Hepatic stellate cell (primary cell): ENCODE data around the gene MOB3A.

ENCODE experiments used
- DNase-seq: peaks from one replicate; pipeline ENCODE4 v3.0.0; 2011; ENCODE audit warnings: low spot score

MOB3A gene

DNA sequence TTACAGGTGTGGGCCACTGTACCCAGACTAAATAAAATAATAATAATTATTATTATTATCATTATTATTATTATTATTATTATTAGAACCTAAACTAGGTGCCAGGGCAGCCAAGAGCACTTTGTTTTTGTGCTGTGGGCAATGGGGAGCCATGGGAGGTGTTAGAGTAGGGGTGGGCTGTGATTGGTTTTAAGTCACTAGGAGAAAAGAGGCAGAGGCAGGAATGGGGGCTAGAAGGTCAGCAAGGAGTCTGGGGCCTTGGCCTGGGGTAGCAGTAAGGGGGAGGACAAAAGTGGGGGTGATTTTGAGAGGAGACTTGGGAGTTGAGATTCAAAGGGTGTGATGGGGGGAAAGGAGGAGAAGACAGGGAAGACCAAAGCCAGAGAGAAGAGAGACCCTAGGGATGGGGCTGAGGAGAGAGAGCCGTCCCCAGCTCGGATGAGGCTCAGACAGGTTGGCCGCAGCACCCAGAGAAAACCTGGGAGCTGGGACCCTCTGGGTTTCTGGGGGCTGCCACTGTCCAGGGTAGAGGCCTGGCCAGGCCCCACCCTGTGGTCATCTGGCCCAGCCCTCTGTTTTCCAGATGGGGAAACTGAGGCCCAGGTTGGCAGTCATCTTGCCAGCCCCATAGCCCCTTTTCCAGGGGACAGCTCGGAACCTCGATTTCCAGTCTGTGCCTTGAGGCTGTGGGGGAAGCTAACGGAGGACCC lies 62.9 kb downstream of the MOB3A start:
- DNase-seq: no peak

DNA sequence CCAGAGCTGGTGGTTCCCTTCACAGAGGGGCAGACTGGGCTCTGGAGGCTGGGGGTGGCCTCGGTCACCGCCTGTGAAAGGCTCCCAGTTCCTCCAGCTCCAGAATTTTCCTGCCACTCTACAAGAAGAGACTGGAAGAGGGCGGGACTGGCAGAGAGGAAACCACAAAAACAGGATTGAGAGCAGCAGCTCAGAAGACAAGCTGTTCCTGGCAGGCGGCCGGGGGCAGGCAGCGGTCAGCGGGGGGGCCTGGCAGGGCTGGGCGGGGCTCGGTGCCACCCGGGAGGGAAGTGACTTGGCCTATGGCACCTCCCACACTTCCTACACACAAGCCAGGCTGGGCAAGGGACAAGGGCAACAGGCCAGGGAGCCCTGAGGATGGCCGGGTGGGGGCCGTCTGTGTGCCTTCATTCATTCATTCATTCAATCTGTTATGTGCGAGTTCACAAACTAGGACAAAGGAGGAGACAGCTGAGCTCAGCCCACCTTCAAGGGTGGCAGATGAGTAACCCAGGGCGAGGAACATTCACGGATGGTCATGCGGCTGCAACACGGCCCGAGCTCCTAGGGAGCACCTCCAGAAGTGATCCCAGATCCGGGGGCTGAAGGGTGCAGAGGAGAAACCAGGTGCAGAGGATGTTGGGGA lies 63.7 kb downstream of the MOB3A start:
- peak; percentile 90 for DNase-seq

DNA sequence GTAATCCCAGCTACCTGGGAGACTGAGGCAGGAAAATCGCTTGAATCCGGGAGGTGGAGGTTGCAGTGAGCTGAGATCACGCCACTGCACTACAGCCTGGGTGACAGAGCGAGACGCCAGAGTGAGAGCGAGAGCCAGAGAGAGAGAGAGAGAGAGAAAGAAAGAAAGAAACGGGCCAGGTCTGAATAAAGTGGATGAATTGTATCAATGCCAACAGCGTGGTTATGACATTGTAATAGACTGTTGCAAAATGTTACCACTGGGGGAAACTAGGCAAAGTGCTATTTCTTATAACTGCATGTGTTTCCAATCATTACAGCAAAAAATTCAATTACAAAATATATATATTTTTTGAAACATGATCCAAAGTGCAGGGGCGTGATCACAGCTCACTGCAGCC lies 68.8 kb downstream of the MOB3A start:
- DNase-seq: no peak

DNA sequence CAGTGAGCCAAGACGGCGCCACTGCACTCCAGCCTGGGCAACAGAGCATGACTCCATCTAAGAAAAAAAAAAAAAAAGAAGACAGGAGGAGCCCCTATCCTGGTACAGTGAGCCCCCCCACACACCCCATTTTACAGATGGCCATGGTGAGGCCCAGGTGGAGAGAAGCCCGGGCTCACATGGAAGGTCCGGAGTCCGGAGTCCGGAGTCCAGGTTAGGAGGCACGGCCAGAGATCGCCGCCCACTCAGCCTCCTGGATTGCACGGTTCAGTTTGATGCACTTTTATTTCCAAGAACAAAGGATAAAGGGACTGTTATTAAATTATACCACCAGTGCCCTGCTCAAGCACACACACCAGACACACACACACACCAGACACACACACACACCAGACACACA lies 69.4 kb downstream of the MOB3A start:
- DNase-seq: no peak

DNA sequence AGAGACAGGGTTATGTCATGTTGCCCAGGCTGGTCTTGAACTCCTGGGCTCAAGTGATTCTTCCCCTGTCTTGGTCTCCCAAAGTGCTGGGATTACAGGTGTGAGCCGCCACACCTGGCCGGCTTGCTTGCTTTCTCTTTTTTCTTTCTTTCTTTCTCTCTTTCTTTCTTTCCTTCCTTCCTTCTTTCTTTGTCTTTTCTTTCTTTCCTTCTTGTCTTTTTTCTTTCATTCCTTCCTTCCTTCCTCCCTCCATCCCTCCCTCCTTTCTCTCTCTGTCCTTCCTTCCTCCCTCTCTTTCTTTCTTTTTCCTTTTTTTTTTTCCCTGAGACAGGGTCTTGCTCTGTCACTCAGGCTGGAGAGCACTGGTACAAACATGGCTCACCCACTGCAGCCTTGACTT lies 73.8 kb downstream of the MOB3A start:
- DNase-seq: no peak

DNA sequence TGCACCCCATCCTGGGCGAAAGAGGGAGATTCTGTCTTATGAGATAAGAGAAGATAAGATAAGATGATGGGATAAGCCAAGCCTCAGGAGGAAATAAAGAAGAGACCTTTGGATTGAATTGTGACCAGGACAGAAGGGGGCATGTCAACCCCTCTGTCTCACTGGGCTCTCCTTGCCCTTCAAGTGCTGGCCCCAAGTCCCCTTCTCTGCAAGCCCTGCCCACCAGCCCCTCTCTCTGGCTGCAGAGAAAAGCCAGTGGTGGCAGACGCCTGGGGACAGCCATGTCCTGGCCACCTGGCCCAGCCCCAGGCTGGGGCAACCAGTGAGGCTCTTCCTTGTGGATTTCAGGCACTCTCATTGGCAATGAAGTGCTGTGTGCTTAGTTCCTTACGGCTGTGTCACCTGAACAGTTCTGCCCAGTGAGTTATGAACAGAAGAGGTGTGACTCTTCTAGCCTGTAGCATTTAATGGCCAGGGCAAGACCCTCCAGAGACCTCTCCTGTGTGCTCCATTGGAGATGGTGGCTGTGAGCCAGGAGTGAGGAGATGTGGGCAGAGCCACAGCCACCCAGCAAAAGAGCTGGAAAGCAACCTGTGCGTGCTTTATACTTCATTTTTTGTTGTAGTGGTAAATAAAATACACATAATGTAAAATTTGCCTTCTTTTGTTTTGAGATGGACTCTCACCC lies 74.5 kb downstream of the MOB3A start:
- DNase-seq: no peak
